ENCODE results near the gene FAM161B. TPM values are rescaled to one million over a fixed set of nuclear protein-coding genes. Genes with fewer than 3 reads are reported as not detected.

The FAM161B gene
- total and polyA plus RNA-seq, 2 of the 13 experiments (the other 11 are each of a cell fraction or from before 2014, with no cell fraction given), result 1.6 to 2.0 TPM

DNA sequence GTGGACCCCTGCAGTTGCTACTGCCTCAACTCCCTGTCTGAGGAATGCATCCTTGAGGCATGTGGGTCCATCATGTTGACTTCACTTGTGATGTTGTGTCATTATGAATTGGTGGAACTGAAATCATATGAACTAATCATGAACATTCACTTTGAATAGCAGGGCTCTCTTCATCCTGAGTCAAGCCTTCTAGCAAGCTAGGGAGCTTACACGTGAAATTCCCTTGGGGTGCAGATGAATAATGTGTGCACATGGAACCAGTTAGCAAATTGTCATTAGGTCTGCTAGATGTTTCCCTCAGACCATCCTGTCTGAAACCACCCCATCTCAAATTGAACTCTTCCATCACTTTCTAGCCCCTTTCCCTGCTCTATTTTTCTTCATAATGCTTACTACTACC is 3.8 kb upstream of the FAM161B start:
- Histone ChIP-seq H3K4me2 (ENCODE audit: low read depth, low read length) (no peak overlapping the region), H3K4me1 (ENCODE audit: insufficient read depth, low read length) (peaks cover 11% of the 10 kb centered on the region), H3K36me3 (replicated peaks in 1 of 2; ENCODE audit: control insufficient read depth in 1 of 2, insufficient read depth in 2 of 2, low read length in 2 of 2) (peaks cover 8 to 26% of the 10 kb centered on the region in 2 experiments), H3K27me3 (ENCODE audit: control insufficient read depth in 1 of 2, insufficient read depth in 2 of 2, low read length in 2 of 2) (no peaks in the 10 kb centered on the region), H2AFZ (ENCODE audit: low read length) (no peak overlapping the region), H4K20me1 (ENCODE audit: insufficient read depth, low read length) (no peaks in the 10 kb centered on the region), H3K9me3 (ENCODE audit: low read length) (no peaks in the 10 kb centered on the region), H3K79me2 (ENCODE audit: insufficient read depth, low read length) (no peaks in the 10 kb centered on the region), H3K4me3 (replicated peaks in 1 of 3; ENCODE audit: insufficient read depth in 1 of 3, low read depth in 2 of 3, low read length in 3 of 3) (no peak overlapping the region), H3K9ac (ENCODE audit: insufficient read depth, low read depth, low read length) (no peak overlapping the region), H3K27ac (ENCODE audit: extremely low read length, insufficient read depth, low read length) (no peak overlapping the region)
- no TSS peak for BruUV-seq (replicated peaks)
- FAIRE-seq, result no peak
- ATAC-seq, result no peak
- no peak for DNase-seq (ENCODE audit: low spot score)
- ChIA-PET CTCF (ENCODE audit: low intra/inter-chr PET ratio, low total read pairs) (no interaction called here), POLR2A (no interaction called here)
- in situ Hi-C loops (cut with HindIII; ENCODE audit: extremely low pct_ligation_motif_present, low pct_unique_long_range_greater_than_20kb) (loop anchor here (5.0 kb wide), 1 partner anchor 64 kb away; the partner anchor contains the start of genes BBOF1 and ENTPD5), intact Hi-C loops (cut with micrococcal nuclease; ENCODE audit: unreplicated experiment) (loop anchor here (5.0 kb wide), 1 partner anchor 84 kb away; no protein-coding TSS in a partner anchor)
- WGBS (ENCODE audit: low lambda C conversion rate), result 100% methylated on average over 1 of the region's 1 CpG
- TF ChIP-seq PCBP1 (IDR thresholded peaks at IDR 0.05; ENCODE audit: borderline replicate concordance, low read depth, low read length), result no peak

DNA sequence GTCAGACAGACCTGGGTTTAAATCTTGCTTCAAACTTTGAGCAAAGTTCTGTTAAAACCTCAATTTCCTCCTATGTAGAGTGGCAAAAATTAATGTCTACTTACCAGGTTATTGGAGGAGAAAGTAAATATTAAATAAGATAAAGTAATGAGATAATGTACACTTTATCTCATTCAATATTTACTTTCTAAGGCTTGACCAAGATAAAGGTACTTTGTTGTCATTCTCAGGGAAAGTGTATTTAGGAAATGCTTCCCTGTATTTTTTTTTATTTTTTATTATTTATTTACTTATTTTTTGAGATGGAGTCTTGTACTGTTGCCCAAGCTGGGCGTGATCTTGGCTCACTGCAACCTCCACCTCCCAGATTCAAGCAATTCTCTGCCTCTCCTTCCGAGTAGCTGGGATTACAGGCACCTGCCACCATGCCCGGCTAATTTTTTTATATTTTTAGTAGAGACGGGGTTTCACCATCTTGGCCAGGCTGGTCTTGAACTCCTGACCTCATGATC is 4.7 kb downstream of the FAM161B start:
- Histone ChIP-seq H4K20me1 (ENCODE audit: insufficient read depth, low read length) (no peaks in the 10 kb centered on the region), H3K79me2 (ENCODE audit: insufficient read depth, low read length) (no peaks in the 10 kb centered on the region), H3K27me3 (ENCODE audit: control insufficient read depth in 1 of 2, insufficient read depth in 2 of 2, low read length in 2 of 2) (no peaks in the 10 kb centered on the region), H3K9ac (ENCODE audit: insufficient read depth, low read depth, low read length) (no peak overlapping the region), H3K4me3 (replicated peaks in 1 of 3; ENCODE audit: insufficient read depth in 1 of 3, low read depth in 2 of 3, low read length in 3 of 3) (no peak overlapping the region), H3K9me3 (ENCODE audit: low read length) (no peaks in the 10 kb centered on the region), H3K4me2 (ENCODE audit: low read depth, low read length) (no peak overlapping the region), H3K36me3 (replicated peaks in 1 of 2; ENCODE audit: control insufficient read depth in 1 of 2, insufficient read depth in 2 of 2, low read length in 2 of 2) (peaks cover 4 to 9% of the 10 kb centered on the region in 2 experiments; a peak in 3 of 5 replicates), H3K4me1 (ENCODE audit: insufficient read depth, low read length) (0 out of 2 replicates have a peak, but pooled peaks cover 7% of the 10 kb centered on the region), H2AFZ (ENCODE audit: low read length) (no peak overlapping the region), H3K27ac (ENCODE audit: extremely low read length, insufficient read depth, low read length) (no peak overlapping the region)
- ChIA-PET POLR2A (no interaction called here), CTCF (ENCODE audit: low intra/inter-chr PET ratio, low total read pairs) (no interaction called here)
- no peak for FAIRE-seq
- no peak for DNase-seq (ENCODE audit: low spot score)
- no TSS peak for BruUV-seq (replicated peaks)
- in situ Hi-C loops (cut with HindIII; ENCODE audit: extremely low pct_ligation_motif_present, low pct_unique_long_range_greater_than_20kb), result no loop called here
- intact Hi-C loops (cut with micrococcal nuclease; ENCODE audit: unreplicated experiment), result no loop called here
- TF ChIP-seq ZNF788 (CRISPR knock-in tag; IDR thresholded peaks at IDR 0.05; ENCODE audit: borderline replicate concordance) (no peak), STAT5B (CRISPR knock-in tag; IDR thresholded peaks at IDR 0.05) (no peak)
- WGBS (ENCODE audit: low lambda C conversion rate), result 68% methylated on average over 4 of the region's 4 CpGs
- ATAC-seq, result no peak

Measured in HepG2 (cell line).